HepG2 (cell line): ENCODE data around the gene SPAG7. TPM values are rescaled to one million over a fixed set of nuclear protein-coding genes. Genes with fewer than 3 reads are reported as not detected.

Experiments used
- AHR ChIP-seq: IDR thresholded peaks from 2 replicates; pipeline ENCODE4 v1.6.1; 2018; ENCODE audit warnings: missing genetic modification reagents, missing compliant biosample characterization
- CBX2 ChIP-seq, 2 experiments: fragments of 200-600 bp in 1 of 2; sonication (generic); formaldehyde crosslinking in 1 of 2; IDR thresholded peaks; 2 replicates each; pipeline versions ENCODE4 v1.7.0 to v1.8.1; 2018 to 2022; ENCODE audit warnings: low read depth in 2 of 2, low read length in 1 of 2, mild to moderate bottlenecking in 1 of 2, missing genetic modification reagents in 1 of 2
- CHD4 ChIP-seq: fragments of 200-600 bp; sonication (generic); IDR thresholded peaks from 2 replicates; pipeline ENCODE4 v1.7.0; 2017; ENCODE audit warnings: mild to moderate bottlenecking, low read length, borderline replicate concordance
- FOXO4 ChIP-seq: sonication (generic); formaldehyde crosslinking; conservative IDR thresholded peaks from 2 replicates; pipeline ENCODE4 v1.8.1; 2023; ENCODE audit warnings: missing genetic modification reagents
- HDAC2 ChIP-seq: sonication (generic); formaldehyde crosslinking; IDR thresholded peaks from 2 replicates; pipeline ENCODE4 v1.4.0; 2020; ENCODE audit warnings: missing genetic modification reagents
- HNF4A ChIP-seq: sonication (generic); formaldehyde crosslinking; IDR thresholded peaks from 2 replicates; pipeline ENCODE4 v1.4.0; 2020; ENCODE audit warnings: missing genetic modification reagents
- JDP2 ChIP-seq: sonication (generic); formaldehyde crosslinking; IDR thresholded peaks from 2 replicates; pipeline ENCODE4 v1.8.1; 2022; ENCODE audit warnings: missing genetic modification reagents, borderline replicate concordance
- KAT8 ChIP-seq: IDR thresholded peaks from 2 replicates; pipeline ENCODE4 v1.6.1; 2016; ENCODE audit warnings: missing genetic modification reagents, missing compliant biosample characterization
- KLF15 ChIP-seq: sonication (generic); formaldehyde crosslinking; IDR thresholded peaks from 2 replicates; pipeline ENCODE4 v1.8.1; 2023; ENCODE audit warnings: borderline replicate concordance, mild to moderate bottlenecking, inconsistent platforms, missing genetic modification reagents, mixed read lengths
- MAX ChIP-seq: IDR thresholded peaks from 2 replicates; pipeline ENCODE4 v1.6.1; 2012; ENCODE audit warnings: inconsistent platforms
- NFE2 ChIP-seq: sonication (generic); formaldehyde crosslinking; IDR thresholded peaks from 2 replicates; pipeline ENCODE4 v1.4.0; 2020; ENCODE audit warnings: missing genetic modification reagents
- NFE2L1 ChIP-seq: sonication (generic); formaldehyde crosslinking; IDR thresholded peaks from 2 replicates; pipeline ENCODE4 v1.4.0; 2020; ENCODE audit warnings: missing genetic modification reagents, mild to moderate bottlenecking, borderline replicate concordance
- PATZ1 ChIP-seq: sonication (generic); formaldehyde crosslinking; IDR thresholded peaks from 2 replicates; pipeline ENCODE4 v1.4.0; 2020; ENCODE audit warnings: missing genetic modification reagents
- SMYD3 ChIP-seq: sonication (generic); formaldehyde crosslinking; IDR thresholded peaks from 2 replicates; pipeline ENCODE4 v1.8.1; 2023; ENCODE audit warnings: mild to moderate bottlenecking, missing genetic modification reagents
- SOX6 ChIP-seq, 2 experiments: fragments of 450-650 bp in 1 of 2; sonication (generic) in 1 of 2; formaldehyde crosslinking in 1 of 2; IDR thresholded peaks; 2 replicates each; pipeline versions ENCODE4 v1.4.0 to v1.6.1; 2017 to 2020; ENCODE audit warnings: antibody characterized with exemption in 1 of 2, mild to moderate bottlenecking in 1 of 2, missing genetic modification reagents in 1 of 2
- THAP11 ChIP-seq: IDR thresholded peaks from 2 replicates; pipeline ENCODE4 v1.6.1; 2016; ENCODE audit warnings: missing biosample characterization, missing genetic modification reagents
- TIGD3 ChIP-seq: sonication (generic); formaldehyde crosslinking; IDR thresholded peaks from 2 replicates; pipeline ENCODE4 v1.5.1; 2020; ENCODE audit warnings: mild to moderate bottlenecking, missing genetic modification reagents, borderline replicate concordance
- ZNF18 ChIP-seq: sonication (generic); formaldehyde crosslinking; IDR thresholded peaks from 2 replicates; pipeline ENCODE4 v1.8.0; 2022; ENCODE audit warnings: mild to moderate bottlenecking, missing genetic modification reagents; ENCODE audit not compliant: insufficient replicate concordance
- ZNF230 ChIP-seq: sonication (generic); formaldehyde crosslinking; IDR thresholded peaks from 2 replicates; pipeline ENCODE4 v1.4.0; 2020; ENCODE audit warnings: mild to moderate bottlenecking, missing genetic modification reagents
- ZNF234 ChIP-seq: sonication (generic); formaldehyde crosslinking; conservative IDR thresholded peaks from 2 replicates; pipeline ENCODE4 v1.5.1; 2020; ENCODE audit warnings: mild to moderate bottlenecking, missing genetic modification reagents
- ZNF256 ChIP-seq: sonication (generic); formaldehyde crosslinking; conservative IDR thresholded peaks from 2 replicates; pipeline ENCODE4 v1.4.0; 2020; ENCODE audit warnings: missing genetic modification reagents
- ZNF333 ChIP-seq: sonication (generic); formaldehyde crosslinking; IDR thresholded peaks from 2 replicates; pipeline ENCODE4 v1.4.0; 2020; ENCODE audit warnings: mild to moderate bottlenecking, missing genetic modification reagents, borderline replicate concordance
- ZNF556 ChIP-seq: sonication (generic); formaldehyde crosslinking; IDR thresholded peaks from 2 replicates; pipeline ENCODE4 v1.4.0; 2020; ENCODE audit warnings: mild to moderate bottlenecking, missing genetic modification reagents, borderline replicate concordance
- polyA plus RNA-seq, 8 experiments: library from polyadenylated mRNA; depleted of rRNA in 3 of 8; stranded (reverse) in 7 of 8; unstranded in 1 of 8; fragments of >200 nt; fragmentation: Illumina TruSeq in 4 of 8; extraction: Trizol in 4 of 8; gene quantifications; 2 replicates each; pipeline versions ENCODE4 v1.2.1 to v1.2.3, GENCODE V29; 2011 to 2016; ENCODE audit warnings: low read depth in 4 of 8, missing spikeins in 1 of 8, mixed read lengths in 1 of 8; ENCODE audit not compliant: insufficient read depth in 1 of 8
- total RNA-seq, 5 experiments: library from RNA; depleted of rRNA; stranded (reverse); fragments of >200 nt; fragmentation: Illumina TruSeq; extraction: Trizol; gene quantifications; 2 replicates each; pipeline ENCODE4 v1.2.3, GENCODE V29; 2016; ENCODE audit warnings: low read depth in 1 of 5

The SPAG7 gene
- total and polyA plus RNA-seq, 2 of the 13 experiments (the other 11 are each of a cell fraction or from before 2014, with no cell fraction given), result 51.0 to 59.0 TPM

GRCh38 chr17:4969047-4969550 is 1.5 kb upstream of the SPAG7 start (continued):
- TF ChIP-seq CHD4 (no peak), SMYD3 (CRISPR knock-in tag) (no peak), CBX2 (IDR thresholded peaks at IDR 0.05; ENCODE audit: low read depth, low read length) (no peak), CBX2 (CRISPR knock-in tag; IDR thresholded peaks at IDR 0.05; ENCODE audit: low read depth) (0 out of 2 replicates have a peak, but pooled peaks have one; percentile 17), NFE2 (CRISPR knock-in tag) (no peak), KLF15 (CRISPR knock-in tag) (no peak), AHR (no peak), HDAC2 (no peak), ZNF230 (CRISPR knock-in tag) (no peak), ZNF256 (CRISPR knock-in tag) (no peak), ZNF556 (0 out of 2 replicates have a peak, but pooled peaks have one; percentile 11), NFE2L1 (CRISPR knock-in tag) (no peak), ZNF333 (CRISPR knock-in tag) (no peak), SOX6 (IDR thresholded peaks at IDR 0.05) (no peak), SOX6 (CRISPR knock-in tag; IDR thresholded peaks at IDR 0.05) (no peak), HNF4A (CRISPR knock-in tag) (peak; percentile 12; the same call in 1 of the 2 replicates), FOXO4 (no peak), ZNF18 (CRISPR knock-in tag) (no peak), TIGD3 (CRISPR knock-in tag) (no peak), ZNF234 (no peak), MAX (no peak), JDP2 (CRISPR knock-in tag) (no peak), THAP11 (0 out of 2 replicates have a peak, but pooled peaks have one; percentile 3), KAT8 (CRISPR knock-in tag) (no peak), PATZ1 (CRISPR knock-in tag) (peak; percentile 39; the same call in 1 of the 2 replicates)
